ENCODE data around the gene SLC29A3.
A peak's percentile ranks its signal among the peaks of the same experiment; 100 is the strongest.

The SLC29A3 gene

DNA sequence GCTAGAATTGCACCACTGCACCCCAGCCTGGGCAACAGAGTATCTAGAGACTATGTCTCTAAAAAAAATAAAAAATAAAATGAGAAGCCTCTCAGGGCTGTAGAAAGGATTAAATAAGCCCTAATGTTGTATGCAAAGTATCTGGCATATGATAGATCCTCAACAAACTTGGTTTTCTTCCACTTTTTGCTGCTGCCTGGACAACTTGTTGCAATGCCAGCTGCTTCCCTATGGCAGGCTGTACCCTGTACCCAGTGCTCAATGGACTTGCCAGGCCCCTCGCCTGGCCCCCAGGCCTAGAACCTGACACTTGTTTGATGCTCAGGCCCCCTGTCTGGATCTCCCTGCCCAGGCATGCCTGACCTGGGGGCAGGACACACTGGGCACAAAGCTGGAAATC, 49.1 kb downstream of the SLC29A3 start:
- DNase-seq: no peak

DNA sequence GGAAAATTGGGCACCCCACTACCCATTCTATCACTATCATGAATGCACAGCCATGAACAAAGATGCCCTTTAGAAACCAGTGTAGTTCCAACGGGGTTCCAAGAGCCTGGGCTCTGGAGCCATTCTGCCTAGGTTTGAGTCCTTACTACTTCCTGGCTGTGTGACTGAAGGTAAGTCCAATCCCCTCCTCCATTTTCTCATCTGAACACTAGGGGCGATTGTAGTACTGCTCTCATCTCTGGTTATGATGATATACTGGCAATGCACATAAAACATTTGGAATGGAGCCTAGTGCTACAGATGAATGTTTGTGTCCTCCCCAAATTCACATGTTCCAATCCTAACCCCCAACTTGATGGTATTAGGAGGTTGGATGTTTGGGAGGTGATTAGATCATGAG, 49.6 kb downstream of the SLC29A3 start:
- no peak for DNase-seq

DNA sequence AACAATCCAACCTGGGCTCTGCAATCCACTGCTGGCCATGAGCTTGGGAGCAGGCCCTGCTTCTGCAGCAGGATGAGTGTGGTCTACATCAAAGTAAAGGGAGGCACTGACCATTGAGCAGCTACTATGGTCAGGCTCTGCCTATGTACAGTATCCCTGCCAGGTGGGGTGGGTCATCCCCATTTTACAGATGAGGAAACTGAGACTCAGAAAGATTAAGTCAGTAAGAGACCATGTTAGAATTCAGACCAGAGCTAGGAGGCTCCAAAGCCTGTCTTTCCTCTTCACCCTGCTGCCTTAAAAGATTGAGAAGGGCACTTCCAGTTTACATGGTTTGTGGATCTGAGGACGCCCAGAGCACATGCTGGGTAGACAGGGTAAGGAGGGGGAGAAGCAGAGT, 50.5 kb downstream of the SLC29A3 start:
- no peak for DNase-seq

- no peak for DNase-seq
These were observed 51.0 kb downstream of the SLC29A3 start for GRCh38 chr10:71370031-71370430.

DNA sequence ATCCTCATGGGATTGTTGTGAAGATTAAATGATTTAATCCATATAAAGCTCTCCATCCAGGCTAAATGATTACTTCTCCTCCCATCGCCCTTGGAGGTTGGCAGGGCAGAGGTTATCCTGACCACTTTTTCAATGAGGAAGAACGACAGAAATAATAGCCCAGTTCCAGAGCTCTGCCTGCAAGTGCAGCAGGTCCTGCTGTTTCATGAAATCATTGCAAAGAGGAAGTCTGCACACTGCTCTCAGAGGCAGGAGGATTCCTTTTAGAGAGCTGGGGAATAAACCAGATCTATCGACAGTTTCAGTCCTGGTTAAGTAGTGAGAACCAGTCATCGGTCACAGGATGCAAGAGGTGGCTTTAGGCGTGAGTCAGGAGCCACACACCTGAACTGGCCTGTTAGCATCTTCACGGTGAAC, 52.7 kb downstream of the SLC29A3 start:
- peak in 1 of 51 donors; percentile 8 for DNase-seq

GRCh38 chr10:71372882-71373495, 53.9 kb downstream of the SLC29A3 start:
- DNase-seq: peak in 1 of 51 donors; percentile 10

GRCh38 chr10:71374481-71375233, 55.6 kb downstream of the SLC29A3 start:
- no peak for DNase-seq

DNA sequence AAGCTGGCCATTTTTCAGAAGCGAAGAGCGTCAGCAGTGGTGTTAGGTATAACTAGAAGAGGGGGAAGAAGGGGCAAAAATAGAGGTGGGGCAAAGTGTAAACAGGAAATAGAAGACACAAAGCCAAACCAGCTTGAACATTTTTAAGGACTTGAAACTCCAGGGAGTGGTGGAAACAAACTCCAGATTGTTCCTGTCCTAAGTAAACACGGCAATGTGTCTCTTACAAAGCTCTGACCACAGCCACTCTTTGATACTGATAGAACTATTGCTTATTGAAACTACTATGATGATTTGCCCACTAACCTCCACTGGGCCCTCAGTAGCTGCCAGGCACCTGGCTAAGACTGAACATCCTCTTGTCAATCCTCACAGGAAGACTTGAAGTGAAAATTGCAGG, 56.9 kb downstream of the SLC29A3 start:
- DNase-seq: no peak

DNA sequence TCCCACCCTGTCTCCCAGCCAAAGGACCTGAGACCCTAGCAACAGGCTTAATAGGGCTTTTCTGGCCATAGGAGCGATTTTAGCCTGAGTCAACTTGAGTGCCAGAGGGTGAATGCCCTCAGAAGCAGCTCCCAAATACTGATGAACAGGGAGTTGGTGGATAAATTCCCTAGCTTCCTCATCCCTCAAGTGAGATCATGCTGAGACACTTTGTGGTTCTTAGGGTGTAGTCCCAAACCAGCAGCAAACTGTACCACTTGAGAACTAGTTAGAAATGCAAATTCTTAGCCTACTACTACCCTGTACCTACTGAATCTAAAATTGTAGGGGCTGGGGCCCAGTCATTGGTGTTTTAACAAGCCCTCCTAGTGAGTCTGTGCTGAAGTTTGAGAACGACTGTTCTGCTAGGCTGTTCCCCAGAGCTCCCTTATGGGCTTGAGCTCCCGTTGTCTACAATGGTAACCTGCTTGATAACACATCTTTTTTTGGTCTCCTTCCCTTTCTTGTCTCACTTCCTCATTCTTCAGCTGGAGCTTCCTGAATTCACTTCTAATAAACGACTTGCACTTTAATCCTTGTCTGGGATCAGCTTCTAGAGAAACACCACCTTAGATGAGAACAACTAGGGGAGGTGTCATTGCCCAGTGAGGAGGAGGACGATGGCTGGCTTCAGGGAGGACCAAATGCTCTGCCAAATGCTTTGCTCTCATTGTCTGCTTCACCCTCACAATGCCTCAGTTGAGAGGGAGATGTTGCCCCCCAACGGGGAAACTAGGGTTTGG, 59.5 kb downstream of the SLC29A3 start:
- DNase-seq: no peak

- DNase-seq: no peak
These were observed 60.2 kb downstream of the SLC29A3 start for GRCh38 chr10:71379118-71379766.

- no peak for DNase-seq
These were observed 61.8 kb downstream of the SLC29A3 start for GRCh38 chr10:71380841-71381240.

DNA sequence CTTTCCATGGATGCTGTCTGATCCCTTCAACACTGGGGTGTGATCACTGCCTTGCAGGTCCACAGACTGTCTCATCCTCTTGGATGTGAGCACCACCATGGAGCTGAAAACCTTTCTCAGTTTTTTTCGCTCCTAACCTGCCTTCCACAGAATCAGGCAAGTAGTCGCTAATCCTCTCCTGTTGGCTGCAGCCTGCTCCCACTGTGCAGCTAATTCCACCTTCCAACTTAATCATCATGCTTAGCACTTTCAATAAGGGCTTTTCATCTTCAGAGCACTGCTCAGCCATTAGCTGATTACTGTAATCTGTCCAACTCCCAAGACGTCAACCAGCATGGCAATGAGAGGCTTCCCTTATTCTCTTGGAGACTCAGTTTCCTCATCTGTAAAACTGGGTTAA, 62.6 kb downstream of the SLC29A3 start:
- no peak for DNase-seq

DNA sequence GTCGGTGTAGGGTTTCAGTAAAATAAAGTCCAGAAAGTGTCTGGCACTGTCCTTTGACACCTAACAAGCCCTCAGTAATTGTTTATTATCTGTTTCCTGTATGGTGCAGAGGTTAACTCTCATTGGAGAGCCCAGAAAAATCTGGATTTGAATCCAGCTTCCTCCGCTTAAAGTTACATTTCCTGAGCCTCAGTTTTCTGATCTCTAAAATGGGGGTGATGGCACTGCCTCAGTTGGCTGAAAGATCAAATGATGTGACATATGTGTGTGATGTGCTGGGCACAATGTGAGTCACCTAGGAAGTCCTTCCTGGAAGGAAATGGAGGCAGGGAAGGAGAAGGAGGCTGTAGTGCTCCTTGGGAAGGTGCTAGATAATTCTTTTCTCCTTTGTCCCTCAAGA, 63.0 kb downstream of the SLC29A3 start:
- no peak for DNase-seq

DNA sequence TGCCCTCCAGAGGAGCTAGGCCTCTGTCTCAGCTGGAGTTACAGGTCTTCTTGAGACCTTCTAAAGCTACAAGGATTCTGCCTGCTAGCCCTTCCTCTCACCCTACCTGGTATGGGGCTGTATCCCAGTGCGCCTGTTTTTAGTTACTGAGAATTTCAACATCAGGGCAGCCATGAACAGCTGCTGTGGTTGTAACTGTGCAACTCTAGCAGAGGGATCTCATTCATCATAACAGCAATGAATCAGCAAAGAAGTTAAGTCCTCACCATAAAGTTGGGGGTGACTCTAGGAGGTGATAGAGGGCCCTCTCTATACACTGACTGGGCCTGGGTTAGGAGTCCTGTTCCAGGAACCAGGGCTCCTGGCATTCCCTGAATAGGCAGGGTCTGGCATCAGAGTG, 63.7 kb downstream of the SLC29A3 start:
- no peak for DNase-seq

DNA sequence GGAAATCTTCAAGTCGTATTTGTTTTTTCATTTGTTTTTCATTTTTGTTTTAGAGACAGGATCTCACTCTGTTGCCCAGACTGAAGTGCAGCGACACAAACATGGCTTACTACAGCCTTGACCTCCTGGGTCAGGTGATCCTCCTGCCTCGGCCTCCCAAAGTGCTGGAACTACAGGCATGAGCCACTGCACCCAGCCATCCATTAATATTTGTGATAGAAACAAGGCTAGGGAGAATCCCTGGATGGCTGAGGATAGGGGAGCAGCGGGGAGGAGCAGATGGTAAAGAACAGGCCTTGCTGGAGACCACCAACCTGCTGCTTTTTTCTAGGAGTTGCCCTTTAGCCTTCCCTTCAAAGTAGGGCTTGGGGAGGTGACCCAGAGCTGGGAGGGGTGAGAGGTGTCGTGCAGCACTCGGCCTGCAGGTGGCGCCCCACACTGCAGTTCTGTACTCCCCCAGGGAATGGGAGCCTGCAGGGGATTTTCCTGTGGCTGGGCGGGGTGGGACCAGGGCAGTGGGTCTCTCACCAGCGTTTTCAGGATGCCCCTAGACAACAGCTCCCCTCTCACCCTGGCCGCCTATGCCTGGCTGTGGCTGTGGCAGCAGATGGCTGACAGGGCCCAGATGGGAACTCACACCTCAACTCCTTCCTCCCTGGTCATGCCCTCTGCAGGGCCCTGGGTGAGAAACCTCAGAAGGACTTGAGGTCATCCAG, 65.1 kb downstream of the SLC29A3 start:
- DNase-seq: peak in 50 of 51 donors; percentile 14 to 87 (median 62)

DNA sequence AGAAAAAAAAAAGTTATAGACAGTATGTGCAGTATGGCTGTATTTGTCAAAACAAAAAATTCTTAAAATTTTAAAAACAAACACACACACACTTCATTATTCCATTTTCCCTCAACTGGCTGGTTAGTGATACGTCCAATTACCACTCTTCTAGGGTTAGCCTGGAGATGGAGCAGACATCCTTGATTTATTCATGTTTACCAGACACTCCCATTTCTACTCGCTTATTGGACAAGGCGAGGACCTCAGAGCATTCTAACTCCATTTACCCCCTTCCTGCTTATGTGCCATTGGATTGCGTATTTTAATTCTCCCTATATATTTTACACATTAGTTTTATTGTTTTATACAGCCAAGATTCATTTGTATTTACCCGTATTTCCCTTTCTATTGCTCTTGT, 69.1 kb downstream of the SLC29A3 start:
- DNase-seq: no peak

GRCh38 chr10:71388583-71389310, 69.7 kb downstream of the SLC29A3 start:
- no peak for DNase-seq

DNA sequence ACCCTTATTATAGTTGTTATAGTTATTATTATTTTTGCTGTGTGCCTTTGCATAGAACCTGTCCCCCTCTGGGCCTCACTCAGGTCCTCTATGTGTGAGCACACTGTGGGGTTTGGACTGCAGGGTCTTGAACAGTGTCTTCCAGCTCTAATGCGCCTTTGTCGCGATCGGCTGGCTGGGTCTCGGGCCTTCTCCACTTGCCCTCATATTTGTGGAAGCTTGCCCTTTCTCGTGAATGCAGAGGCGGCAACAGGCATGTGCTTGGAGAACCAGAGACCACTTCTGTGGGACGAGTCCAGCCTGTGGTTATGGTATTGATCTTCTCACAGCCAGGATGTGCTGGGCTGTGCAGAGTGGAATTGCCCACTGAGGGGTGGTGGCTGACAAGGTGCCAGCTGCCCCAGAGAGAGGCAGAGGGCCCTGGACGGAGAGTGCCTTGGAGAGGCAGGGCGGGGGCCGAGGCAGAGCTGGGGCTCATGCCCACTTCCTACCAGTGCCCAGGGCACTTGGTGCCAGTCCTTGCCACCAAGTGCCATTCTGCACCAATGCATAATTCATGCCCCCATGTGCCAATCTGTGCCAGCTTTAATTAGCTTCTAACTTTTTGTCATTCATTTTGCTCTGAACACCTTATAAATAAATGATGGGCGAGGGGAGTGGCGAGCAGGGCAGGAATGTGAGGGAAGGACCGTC, 70.9 kb downstream of the SLC29A3 start:
- DNase-seq: peak in 3 of 51 donors; percentile 27 to 77 (median 42)

DNA sequence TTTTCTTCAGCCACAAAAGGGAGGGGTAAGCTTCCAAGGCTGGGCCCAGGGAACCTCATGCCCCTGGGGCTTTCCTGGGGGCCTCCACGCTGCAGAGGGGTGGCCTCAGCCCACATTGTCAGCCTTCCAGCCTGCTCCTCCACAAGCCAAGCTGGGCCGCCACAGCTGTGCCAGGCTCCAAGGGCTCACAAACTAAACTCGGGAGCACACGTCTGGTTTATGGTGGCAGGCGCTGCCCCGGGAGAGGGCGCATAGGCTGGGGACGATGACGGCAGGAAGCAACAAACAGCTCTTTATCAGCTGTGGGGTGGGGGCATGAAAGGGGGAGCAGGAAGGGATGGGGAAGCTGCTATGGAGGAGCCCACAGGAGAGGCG, 71.4 kb downstream of the SLC29A3 start:
- peak in 27 of 51 donors; percentile 14 to 77 (median 45) for DNase-seq

Data from hypothalamus (tissue), 51 donors.